ENCODE measurements around the gene TESK1.
A peak's percentile ranks its signal among the peaks of the same experiment; 100 is the strongest.

The TESK1 gene

DNA sequence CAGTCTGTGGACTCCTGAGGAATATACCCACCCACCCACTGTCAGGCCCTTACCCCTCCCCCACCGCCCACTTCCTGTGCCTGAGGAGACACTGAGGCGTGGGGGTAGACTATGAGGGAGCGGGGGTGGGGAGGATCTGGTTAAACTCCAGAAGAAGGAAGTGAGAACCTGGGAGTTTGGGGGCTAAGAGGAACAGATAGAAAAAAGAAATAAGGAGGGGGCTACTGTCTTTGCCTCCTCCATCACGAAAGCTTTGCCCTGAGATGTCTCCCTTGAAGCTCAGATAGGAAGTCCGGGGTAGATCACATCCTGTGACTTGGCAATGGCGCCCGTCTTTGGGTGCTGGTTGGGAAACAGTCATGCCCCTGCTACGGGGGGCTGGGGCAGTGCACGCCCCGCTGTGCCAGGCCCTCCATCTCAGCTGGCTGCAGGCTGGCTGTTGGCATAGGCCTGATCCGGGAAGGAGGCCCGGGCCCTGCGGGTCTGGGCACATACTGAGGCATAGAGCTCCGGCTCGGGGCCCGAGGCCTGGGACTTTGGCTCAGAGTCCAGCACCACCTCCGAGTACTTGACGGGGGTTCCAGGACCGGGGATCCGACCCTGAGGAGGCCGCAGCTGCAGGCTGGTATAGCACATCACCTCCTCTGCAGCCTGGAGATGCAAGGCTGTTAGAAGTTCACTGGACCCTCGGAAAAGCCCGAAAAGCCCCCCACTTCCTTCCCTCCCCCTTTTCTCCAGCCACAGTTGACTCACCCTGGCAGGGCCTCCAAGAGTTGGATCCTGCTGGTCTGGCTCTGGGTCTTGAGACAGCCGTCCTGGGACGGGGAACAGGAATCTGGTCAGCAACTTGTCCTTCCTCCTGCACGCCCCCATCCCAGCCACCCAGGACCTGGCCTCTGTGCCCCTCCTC, 44.6 kb downstream of the TESK1 start:
- DNase-seq, result peak; percentile 79

DNA sequence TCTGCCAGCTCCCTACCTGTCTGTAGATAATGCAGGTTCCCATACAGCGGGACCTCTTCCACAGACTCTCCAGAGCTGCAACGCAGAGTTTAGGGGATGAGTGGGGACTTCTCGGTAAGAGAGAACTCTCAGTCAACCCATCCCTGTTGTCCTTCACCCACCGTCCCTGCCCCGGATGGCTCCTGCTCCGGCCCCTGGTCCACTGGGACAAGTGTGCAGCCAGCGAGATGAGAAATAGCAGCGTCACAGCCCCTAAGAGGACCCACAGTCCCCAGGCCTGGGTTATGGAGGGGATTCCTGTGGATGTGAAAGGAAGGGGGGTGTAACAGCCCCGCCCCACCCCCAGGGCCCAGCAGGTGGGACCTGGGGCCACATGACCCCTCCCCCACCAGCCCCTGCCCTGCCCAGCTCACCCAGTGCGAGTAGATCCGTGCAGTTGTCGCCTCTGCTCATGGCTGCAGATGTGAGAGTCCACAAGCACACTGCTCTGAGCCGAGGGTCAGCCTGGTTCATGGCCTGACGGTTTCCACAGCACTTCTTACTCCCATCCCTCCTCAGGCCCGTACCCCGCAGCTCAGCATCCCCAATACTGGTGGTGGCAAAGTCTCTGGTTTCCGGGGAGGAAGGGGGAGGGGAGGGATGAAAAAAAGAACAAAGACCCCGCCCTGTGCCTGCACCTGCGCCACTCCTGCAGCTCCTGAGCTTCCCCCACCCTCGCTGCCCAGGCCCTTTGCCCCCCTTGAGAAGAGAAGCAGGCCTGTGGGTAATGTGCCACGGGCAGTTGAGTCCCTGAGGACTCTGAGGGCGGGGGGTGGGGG, 45.5 kb downstream of the TESK1 start, which contains the start of gene SIT1:
Gene SIT1, minus strand, starts transcription at position 591 of the 818 bp plus-strand sequence. Its CDS starts 78 bp downstream, at position 513.
- peak; percentile 76 for DNase-seq

DNA sequence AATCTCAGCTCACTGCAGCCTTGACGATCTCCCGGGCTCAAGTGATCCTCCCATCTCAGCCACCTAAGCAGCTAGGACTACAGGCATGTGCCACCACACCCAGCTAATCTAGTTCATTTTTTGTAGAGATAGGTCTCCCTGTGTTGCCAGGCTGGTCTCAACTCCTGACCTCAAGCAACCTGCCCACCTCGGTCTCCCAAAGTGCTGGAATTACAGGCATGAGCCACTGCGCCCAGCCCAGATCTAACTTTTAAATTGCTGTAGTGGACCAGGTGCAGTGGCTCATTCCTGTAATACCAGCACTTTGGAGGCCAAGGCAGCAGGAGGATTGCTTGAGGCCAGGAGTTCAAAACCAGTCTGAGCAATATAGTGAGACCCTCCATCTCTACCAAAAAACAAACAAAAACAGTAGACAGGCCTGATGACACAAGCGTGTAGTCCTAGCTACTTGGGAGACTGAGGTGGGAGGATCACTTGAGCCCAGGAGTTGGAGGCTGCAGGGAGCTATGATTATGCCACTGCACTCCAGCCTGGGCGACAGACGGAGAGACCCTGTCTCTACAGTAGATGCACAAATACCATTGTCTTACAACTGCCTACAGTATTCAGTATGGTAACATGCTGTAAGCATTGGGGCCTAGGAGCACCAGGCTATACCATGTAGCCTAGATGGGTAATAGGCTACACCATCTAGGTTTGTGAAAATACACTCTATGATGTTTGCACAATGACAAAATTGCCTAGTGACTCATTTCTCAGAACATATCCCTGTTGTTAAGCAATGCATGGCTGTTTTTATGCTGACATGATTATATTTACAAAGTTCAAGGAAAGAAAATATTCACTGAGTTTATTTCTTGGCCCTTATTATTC, 47.1 kb downstream of the TESK1 start:
- DNase-seq, result no peak

DNA sequence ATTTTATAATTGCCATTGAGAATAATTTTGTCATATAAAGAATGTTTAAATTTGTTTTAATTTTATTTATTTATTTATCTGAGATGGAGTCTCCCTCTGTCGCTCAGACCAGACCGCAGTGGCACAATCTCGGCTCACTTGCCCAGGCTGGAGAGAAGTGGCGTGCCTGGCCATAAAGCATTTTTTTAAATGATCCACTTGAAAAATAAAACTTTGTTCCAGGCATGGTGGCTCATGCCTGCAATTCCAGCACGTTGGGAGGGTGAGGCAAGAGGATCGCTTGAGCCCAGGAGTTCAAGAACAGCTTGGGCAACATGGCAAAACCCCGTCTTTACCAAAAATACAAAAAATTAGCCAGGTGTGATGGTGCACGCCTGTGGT, 47.8 kb downstream of the TESK1 start:
- no peak for DNase-seq

GRCh38 chr9:35653611-35654010, 48.5 kb downstream of the TESK1 start:
- no peak for DNase-seq

GRCh38 chr9:35656348-35656747, 51.3 kb downstream of the TESK1 start:
- no peak for DNase-seq

DNA sequence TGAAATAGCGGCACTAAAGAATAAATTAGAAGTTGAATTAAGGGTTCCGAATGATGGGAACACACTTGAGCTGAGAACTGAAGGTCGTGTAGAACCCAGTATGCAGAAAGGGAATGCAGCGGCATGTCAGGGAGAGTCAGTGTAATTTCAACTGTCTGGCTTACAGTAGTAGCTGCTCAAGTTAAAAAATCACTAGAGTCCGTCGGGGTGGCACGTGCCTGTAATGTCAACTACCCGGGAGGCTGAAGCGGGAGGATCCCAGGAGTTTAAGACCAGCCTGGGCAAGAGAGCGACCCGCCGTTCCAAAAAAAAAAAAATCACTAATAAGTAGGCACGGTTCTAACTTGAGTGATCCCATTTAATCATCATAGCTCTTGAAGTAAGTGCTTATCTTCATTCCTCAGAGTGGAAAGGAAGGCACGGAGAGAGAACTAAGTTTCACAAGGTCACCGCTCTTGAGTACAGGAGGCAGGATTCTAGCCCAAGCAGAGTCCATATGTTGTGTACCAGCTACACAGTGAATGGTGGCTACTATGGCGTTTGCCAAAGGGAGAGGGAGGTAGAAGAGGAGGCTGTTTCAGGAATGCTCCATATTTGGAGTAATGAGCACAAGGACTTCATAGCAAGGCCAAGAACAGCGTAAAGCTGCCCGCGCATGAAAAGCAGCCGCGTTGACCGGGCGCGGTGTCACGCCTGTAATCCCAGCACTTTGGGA, 51.9 kb downstream of the TESK1 start:
- no peak for DNase-seq

DNA sequence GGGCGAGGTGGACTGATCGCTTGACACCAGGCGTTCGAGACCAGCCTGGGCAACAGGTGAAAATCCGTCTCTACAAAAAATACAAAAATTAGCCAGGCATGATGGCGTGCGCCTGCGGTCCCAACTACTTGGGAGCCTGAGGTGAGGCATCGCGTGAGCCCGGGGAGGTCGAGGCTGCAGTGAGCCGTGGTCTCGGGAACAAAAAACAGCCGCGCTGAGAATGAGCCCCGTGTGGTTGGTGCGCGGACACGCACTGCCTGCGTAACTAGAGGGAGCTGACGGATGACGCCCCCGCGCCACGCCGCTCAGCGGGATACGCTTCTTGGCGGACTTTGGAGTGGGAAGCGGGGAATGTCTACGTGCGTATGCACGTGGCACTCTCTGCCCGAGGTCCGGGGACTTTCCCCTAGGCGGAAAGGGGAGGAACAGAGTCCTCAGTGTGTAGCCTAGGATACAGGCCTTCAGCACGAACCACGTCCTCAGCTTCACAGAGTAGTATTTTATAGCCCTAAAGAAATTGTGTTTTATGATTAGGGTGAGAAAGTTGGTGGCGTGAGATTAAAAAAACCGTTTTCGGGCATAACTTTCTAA, 52.6 kb downstream of the TESK1 start, which contains the start of gene RMRP:
Gene RMRP, minus strand, starts transcription at position 474 of the 591 bp plus-strand sequence.
- peak; percentile 94 for DNase-seq

DNA sequence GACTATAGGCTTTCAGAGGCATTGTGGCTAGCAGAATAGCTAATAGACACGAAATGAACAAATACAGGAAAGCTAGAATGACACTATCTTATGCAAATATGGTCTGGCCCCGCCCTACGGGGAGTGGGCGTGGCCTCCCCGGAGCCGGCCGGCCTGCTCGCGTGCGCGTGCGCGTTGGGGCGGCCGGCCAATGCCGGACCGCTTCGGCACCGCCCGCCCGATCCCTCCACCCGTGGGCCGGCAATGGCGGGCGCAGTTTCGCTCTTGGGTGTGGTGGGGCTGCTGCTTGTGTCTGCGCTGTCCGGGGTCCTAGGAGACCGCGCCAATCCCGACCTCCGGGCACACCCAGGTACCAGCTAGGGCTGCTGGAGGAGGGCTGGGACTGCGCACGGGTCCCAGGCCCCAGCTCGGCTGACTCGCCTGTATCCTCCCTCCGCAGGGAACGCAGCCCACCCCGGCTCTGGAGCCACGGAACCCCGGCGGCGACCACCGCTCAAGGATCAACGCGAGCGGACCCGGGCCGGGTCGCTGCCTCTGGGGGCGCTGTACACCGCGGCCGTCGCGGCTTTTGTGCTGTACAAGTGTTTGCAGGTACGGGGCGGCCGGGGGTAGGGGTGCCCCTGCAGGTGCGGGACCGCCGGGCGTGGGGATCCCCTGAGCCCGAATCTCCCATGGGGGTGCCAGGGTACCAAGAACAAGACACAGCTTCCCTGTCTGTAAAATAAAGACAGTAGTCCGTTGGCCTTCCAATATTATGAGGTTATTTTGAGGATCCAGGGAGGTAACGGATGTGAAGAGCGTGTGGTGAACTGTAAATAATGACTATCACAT, 53.3 kb downstream of the TESK1 start, which contains the start of gene CCDC107:
Gene CCDC107, plus strand, starts transcription at position 156 of the 831 bp plus-strand sequence. Its CDS starts 88 bp downstream, at position 244.
- peak; percentile 94 for DNase-seq

GRCh38 chr9:35658968-35659220, 53.8 kb downstream of the TESK1 start:
- DNase-seq, result no peak

DNA sequence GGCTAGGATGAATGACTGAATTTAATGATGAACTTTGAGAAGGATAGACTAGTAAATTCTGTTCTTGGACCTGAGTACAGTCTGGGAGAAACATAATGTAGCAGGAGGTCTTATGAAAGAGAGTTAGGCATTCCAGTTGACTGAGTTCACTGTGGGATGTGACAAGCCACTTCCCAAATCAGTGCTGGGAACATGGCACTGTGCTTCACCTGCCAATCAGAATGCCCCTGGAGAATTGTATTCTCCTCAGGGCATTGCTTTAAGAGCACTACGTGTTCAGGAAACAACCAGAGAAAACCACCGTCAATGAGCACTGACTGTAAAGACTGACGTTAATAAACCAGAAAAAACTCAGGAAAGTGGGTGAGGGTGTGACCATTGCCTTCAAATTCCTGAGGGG, 54.3 kb downstream of the TESK1 start:
- no peak for DNase-seq

Measured in activated CD8-positive, alpha-beta memory T cell treated with anti-CD3 and anti-CD28 coated beads for 24 hours (primary cell).